ENCODE data around the gene GIGYF2. TPM values are rescaled to one million over a fixed set of nuclear protein-coding genes. Genes with fewer than 3 reads are reported as not detected.

Gene GIGYF2
- total and polyA plus RNA-seq, 4 donors = 10.6 to 50.5 (median 26.7) TPM

DNA sequence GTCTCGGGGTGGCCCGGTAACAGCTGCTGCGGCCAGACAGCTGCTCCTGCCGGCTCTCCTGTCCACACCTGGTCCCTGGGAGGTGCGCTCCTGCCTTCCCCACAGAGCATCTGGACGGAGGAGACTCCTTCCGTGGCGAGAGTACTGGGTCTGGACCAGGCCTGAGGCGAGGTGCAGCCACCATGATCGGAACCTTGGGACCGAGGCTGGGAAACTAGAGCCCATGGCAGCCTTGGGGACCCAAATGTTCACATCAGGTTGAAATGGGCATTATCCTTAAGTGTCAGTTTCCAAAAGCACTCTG is 628 bp downstream of the GIGYF2 start:
- Histone ChIP-seq H3K9ac (ENCODE audit: low read depth in 1 of 2, low read length in 2 of 2) (peak overlapping the region; percentile 81 to 98), H3K4me1 (ENCODE audit: control insufficient read depth in 4 of 4, insufficient read depth in 4 of 4, low read length in 3 of 4) (peaks cover 8 to 32% (median 17%) of the 10 kb centered on the region in 4 donors), H3K4me3 (ENCODE audit: low read depth in 1 of 3, low read length in 3 of 3) (peak overlapping the region; percentile 74 to 92 (median 89)), H3K9me3 (ENCODE audit: control insufficient read depth in 4 of 4, low read length in 3 of 4) (no peaks in the 10 kb centered on the region), H3K27me3 (ENCODE audit: control insufficient read depth in 4 of 4, insufficient read depth in 4 of 4, low read length in 3 of 4) (no peaks in the 10 kb centered on the region), H3K36me3 (ENCODE audit: control insufficient read depth in 4 of 4, insufficient read depth in 3 of 4, low read depth in 1 of 4, low read length in 3 of 4) (peaks cover 0 to 2% (median 0%) of the 10 kb centered on the region in 4 donors), H3K27ac (ENCODE audit: low read depth in 1 of 2, low read length in 2 of 2) (peak overlapping the region; percentile 96 to 98)
- DNase-seq (ENCODE audit: low spot score) = no peak
- WGBS = under 1% methylated on average over 11 of the region's 11 CpGs
- TF ChIP-seq NR2F2 (IDR thresholded peaks at IDR 0.05) (no peak), HNF4A (conservative IDR thresholded peaks at IDR 0.05) (no peak), SP1 (IDR thresholded peaks at IDR 0.05) (no peak), YY1 (IDR thresholded peaks at IDR 0.05) (no peak), RAD21 (IDR thresholded peaks at IDR 0.05) (no peak), EGR1 (IDR thresholded peaks at IDR 0.05; ENCODE audit: low read depth in 2 of 2) (no peak), JUND (IDR thresholded peaks at IDR 0.05) (no peak), HNF4G (IDR thresholded peaks at IDR 0.05) (no peak), GABPA (IDR thresholded peaks at IDR 0.05 in 1 of 2, conservative IDR thresholded peaks at IDR 0.05 in 1 of 2) (no peak), TAF1 (conservative IDR thresholded peaks at IDR 0.05) (no peak), FOXA2 (IDR thresholded peaks at IDR 0.05) (no peak)
- TF ChIP-seq, protein P1, sequence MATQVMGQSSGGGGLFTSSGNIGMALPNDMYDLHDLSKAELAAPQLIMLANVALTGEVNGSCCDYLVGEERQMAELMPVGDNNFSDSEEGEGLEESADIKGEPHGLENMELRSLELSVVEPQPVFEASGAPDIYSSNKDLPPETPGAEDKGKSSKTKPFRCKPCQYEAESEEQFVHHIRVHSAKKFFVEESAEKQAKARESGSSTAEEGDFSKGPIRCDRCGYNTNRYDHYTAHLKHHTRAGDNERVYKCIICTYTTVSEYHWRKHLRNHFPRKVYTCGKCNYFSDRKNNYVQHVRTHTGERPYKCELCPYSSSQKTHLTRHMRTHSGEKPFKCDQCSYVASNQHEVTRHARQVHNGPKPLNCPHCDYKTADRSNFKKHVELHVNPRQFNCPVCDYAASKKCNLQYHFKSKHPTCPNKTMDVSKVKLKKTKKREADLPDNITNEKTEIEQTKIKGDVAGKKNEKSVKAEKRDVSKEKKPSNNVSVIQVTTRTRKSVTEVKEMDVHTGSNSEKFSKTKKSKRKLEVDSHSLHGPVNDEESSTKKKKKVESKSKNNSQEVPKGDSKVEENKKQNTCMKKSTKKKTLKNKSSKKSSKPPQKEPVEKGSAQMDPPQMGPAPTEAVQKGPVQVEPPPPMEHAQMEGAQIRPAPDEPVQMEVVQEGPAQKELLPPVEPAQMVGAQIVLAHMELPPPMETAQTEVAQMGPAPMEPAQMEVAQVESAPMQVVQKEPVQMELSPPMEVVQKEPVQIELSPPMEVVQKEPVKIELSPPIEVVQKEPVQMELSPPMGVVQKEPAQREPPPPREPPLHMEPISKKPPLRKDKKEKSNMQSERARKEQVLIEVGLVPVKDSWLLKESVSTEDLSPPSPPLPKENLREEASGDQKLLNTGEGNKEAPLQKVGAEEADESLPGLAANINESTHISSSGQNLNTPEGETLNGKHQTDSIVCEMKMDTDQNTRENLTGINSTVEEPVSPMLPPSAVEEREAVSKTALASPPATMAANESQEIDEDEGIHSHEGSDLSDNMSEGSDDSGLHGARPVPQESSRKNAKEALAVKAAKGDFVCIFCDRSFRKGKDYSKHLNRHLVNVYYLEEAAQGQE (IDR thresholded peaks at IDR 0.05) = no peak
- TF ChIP-seq, protein P2, sequence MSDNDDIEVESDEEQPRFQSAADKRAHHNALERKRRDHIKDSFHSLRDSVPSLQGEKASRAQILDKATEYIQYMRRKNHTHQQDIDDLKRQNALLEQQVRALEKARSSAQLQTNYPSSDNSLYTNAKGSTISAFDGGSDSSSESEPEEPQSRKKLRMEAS (IDR thresholded peaks at IDR 0.05) = no peak
- TF ChIP-seq, protein P3, sequence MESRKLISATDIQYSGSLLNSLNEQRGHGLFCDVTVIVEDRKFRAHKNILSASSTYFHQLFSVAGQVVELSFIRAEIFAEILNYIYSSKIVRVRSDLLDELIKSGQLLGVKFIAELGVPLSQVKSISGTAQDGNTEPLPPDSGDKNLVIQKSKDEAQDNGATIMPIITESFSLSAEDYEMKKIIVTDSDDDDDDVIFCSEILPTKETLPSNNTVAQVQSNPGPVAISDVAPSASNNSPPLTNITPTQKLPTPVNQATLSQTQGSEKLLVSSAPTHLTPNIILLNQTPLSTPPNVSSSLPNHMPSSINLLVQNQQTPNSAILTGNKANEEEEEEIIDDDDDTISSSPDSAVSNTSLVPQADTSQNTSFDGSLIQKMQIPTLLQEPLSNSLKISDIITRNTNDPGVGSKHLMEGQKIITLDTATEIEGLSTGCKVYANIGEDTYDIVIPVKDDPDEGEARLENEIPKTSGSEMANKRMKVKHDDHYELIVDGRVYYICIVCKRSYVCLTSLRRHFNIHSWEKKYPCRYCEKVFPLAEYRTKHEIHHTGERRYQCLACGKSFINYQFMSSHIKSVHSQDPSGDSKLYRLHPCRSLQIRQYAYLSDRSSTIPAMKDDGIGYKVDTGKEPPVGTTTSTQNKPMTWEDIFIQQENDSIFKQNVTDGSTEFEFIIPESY (IDR thresholded peaks at IDR 0.05) = no peak

DNA sequence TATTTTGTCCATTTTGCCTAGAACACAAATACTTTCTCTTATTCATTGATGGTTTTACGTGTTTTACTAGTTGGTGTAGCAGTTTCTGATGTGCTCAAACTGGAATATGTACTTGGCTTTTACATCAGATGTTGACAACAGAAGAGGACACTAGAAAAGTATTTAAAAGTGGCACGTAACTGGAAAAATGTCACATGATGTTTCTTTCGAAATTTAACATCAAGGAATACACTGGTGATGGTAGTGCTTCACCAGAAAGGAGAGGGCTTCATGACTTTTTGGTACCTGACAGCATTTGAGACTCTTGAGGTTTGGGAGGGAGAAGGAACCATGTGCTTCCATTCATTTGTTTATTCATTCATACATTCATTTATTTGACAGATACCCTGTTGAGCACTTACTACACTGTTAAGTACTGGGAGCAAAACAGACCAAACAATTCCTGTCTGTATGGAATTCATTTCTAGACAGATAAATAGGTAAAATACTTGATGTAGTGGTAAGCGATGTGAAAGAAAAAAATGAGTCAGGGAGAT is 1.5 kb downstream of the GIGYF2 start:
- H3K27ac ChIP-seq (ENCODE audit: low read depth in 1 of 2, low read length in 2 of 2) = peak overlapping the region; percentile 37 to 96
- H3K9me3 ChIP-seq (ENCODE audit: control insufficient read depth in 4 of 4, low read length in 3 of 4) = no peaks in the 10 kb centered on the region
- no peaks in the 10 kb centered on the region for H3K27me3 ChIP-seq (ENCODE audit: control insufficient read depth in 4 of 4, insufficient read depth in 4 of 4, low read length in 3 of 4)
- TF ChIP-seq, protein P1 (IDR thresholded peaks at IDR 0.05) = peak; percentile 41
- no peak for TF ChIP-seq YY1 (IDR thresholded peaks at IDR 0.05)
- TF ChIP-seq TAF1 (conservative IDR thresholded peaks at IDR 0.05) = no peak
- TF ChIP-seq HNF4G (IDR thresholded peaks at IDR 0.05) = no peak
- TF ChIP-seq HNF4A (conservative IDR thresholded peaks at IDR 0.05) = no peak
- TF ChIP-seq, protein P2 (IDR thresholded peaks at IDR 0.05) = no peak
- TF ChIP-seq RXRA (IDR thresholded peaks at IDR 0.05) = no peak
- H3K9ac ChIP-seq (ENCODE audit: low read depth in 1 of 2, low read length in 2 of 2) = peak overlapping the region; percentile 81 to 98
- no peak for DNase-seq (ENCODE audit: low spot score)
- H3K36me3 ChIP-seq (ENCODE audit: control insufficient read depth in 4 of 4, insufficient read depth in 3 of 4, low read depth in 1 of 4, low read length in 3 of 4) = peaks cover 0 to 2% (median 0%) of the 10 kb centered on the region in 4 donors
- peaks cover 8 to 32% (median 17%) of the 10 kb centered on the region in 4 donors for H3K4me1 ChIP-seq (ENCODE audit: control insufficient read depth in 4 of 4, insufficient read depth in 4 of 4, low read length in 3 of 4)
- H3K4me3 ChIP-seq (ENCODE audit: low read depth in 1 of 3, low read length in 3 of 3) = peak overlapping the region in 2 of 3 donors; percentile 74 to 89
- 44% methylated on average over 4 of the region's 4 CpGs for WGBS
